Upper lobe of right lung (tissue), 1 donor: Measurements from ENCODE around the gene SLC7A14. TPM values are rescaled to one million over a fixed set of nuclear protein-coding genes. Genes with fewer than 3 reads are reported as not detected.

ENCODE experiments used
- ATAC-seq: fragments of 200-7000 bp; cut with Tn5 transposase; one replicate; pipeline ENCODE4 v1.9.1; 2020; ENCODE audit warnings: mild to moderate bottlenecking, moderate library complexity
- DNase-seq: peaks from one replicate; pipeline ENCODE4 v3.0.0-alpha.2; 2020
- H3K27ac ChIP-seq: fragments of 200-600 bp; one replicate; pipeline ENCODE4 v1.8.0; 2022
- H3K27me3 ChIP-seq: fragments of 200-600 bp; one replicate; pipeline ENCODE4 v1.8.0; 2022; ENCODE audit warnings: mild to moderate bottlenecking
- H3K36me3 ChIP-seq: fragments of 200-600 bp; one replicate; pipeline ENCODE4 v1.8.0; 2022
- H3K4me1 ChIP-seq: fragments of 200-600 bp; one replicate; pipeline ENCODE4 v1.8.0; 2022
- H3K4me3 ChIP-seq: fragments of 200-600 bp; one replicate; pipeline ENCODE4 v1.8.0; 2022; ENCODE audit warnings: mild to moderate bottlenecking
- H3K9me3 ChIP-seq: fragments of 200-600 bp; one replicate; pipeline ENCODE4 v1.8.0; 2022
- CTCF ChIP-seq: fragments of 200-600 bp; IDR thresholded peaks from one replicate; pipeline ENCODE4 v1.8.0; 2022; ENCODE audit warnings: antibody characterized with exemption
- intact Hi-C: fragments of 100-400 bp; cut with DNase I; formaldehyde crosslinking; loops from one replicate; pipeline ENCODE4 v1.11.0; 2022
- total RNA-seq: library from RNA; stranded (reverse); fragmentation: NEBNext Ultra II Directional; extraction: Animal tissue kit (Norgen Biotek cat#: 25700); gene quantifications from one replicate; pipeline ENCODE4 v1.2.1, GENCODE V29; 2021
- donor health status: DM: no; HTN: yes; CAD: no; lungs with severe emphysema.

The SLC7A14 gene
- total RNA-seq, 1 donor from 2014 or later: not detected

GRCh38 chr3:170441412-170441811 is 144.5 kb downstream of the SLC7A14 start:
- DNase-seq: no peak
- ATAC-seq: no peak
- no peaks in the 10 kb centered on the region for H3K36me3 ChIP-seq
- H3K4me1 ChIP-seq: no peaks in the 10 kb centered on the region
- H3K27me3 ChIP-seq: no peaks in the 10 kb centered on the region
- no peak overlapping the region for H3K4me3 ChIP-seq
- H3K27ac ChIP-seq: no peak overlapping the region
- intact Hi-C loops: no loop called here
- TF ChIP-seq CTCF: no peak
- no peaks in the 10 kb centered on the region for H3K9me3 ChIP-seq

- ATAC-seq (no peak), DNase-seq (no peak)
- Histone ChIP-seq H3K4me3 (no peak overlapping the region), H3K27me3 (no peaks in the 10 kb centered on the region), H3K36me3 (no peaks in the 10 kb centered on the region), H3K9me3 (no peaks in the 10 kb centered on the region), H3K4me1 (no peaks in the 10 kb centered on the region), H3K27ac (no peak overlapping the region)
- no peak for TF ChIP-seq CTCF
- intact Hi-C loops: no loop called here
Measured at GRCh38 chr3:170440344-170440743, 145.5 kb downstream of the SLC7A14 start.

GRCh38 chr3:170438836-170439235 is 147.0 kb downstream of the SLC7A14 start:
- ATAC-seq: no peak
- no peak for TF ChIP-seq CTCF

GRCh38 chr3:170437696-170438407 is 148.0 kb downstream of the SLC7A14 start:
- Histone ChIP-seq H3K27me3 (no peaks in the 10 kb centered on the region), H3K27ac (no peak overlapping the region), H3K36me3 (no peaks in the 10 kb centered on the region), H3K4me3 (no peak overlapping the region), H3K9me3 (no peaks in the 10 kb centered on the region), H3K4me1 (no peaks in the 10 kb centered on the region)
- DNase-seq (no peak), ATAC-seq (no peak)
- TF ChIP-seq CTCF: no peak
- intact Hi-C loops: no loop called here

More at GRCh38 chr3:170438836-170439235, 147.0 kb downstream of the SLC7A14 start:
- Histone ChIP-seq H3K27ac (no peak overlapping the region), H3K9me3 (no peaks in the 10 kb centered on the region), H3K4me1 (no peaks in the 10 kb centered on the region), H3K36me3 (no peaks in the 10 kb centered on the region), H3K27me3 (no peaks in the 10 kb centered on the region), H3K4me3 (no peak overlapping the region)
- no peak for DNase-seq
- intact Hi-C loops: no loop called here

- intact Hi-C loops: no loop called here
- H3K9me3 ChIP-seq: no peaks in the 10 kb centered on the region
- H3K27ac ChIP-seq: no peak overlapping the region
- no peak for ATAC-seq
- no peak for DNase-seq
- H3K27me3 ChIP-seq: no peaks in the 10 kb centered on the region
- no peak for TF ChIP-seq CTCF
- no peaks in the 10 kb centered on the region for H3K36me3 ChIP-seq
- H3K4me3 ChIP-seq: no peak overlapping the region
- H3K4me1 ChIP-seq: no peaks in the 10 kb centered on the region
Measured at GRCh38 chr3:170437176-170437575, 148.7 kb downstream of the SLC7A14 start.

- intact Hi-C loops: no loop called here
- DNase-seq: no peak
- Histone ChIP-seq H3K9me3 (no peaks in the 10 kb centered on the region), H3K4me3 (no peak overlapping the region), H3K27me3 (no peaks in the 10 kb centered on the region), H3K4me1 (no peaks in the 10 kb centered on the region), H3K36me3 (no peaks in the 10 kb centered on the region), H3K27ac (no peak overlapping the region)
- ATAC-seq: no peak
- no peak for TF ChIP-seq CTCF
Measured at GRCh38 chr3:170436697-170437096, 149.2 kb downstream of the SLC7A14 start.
